HepG2 (cell line): ENCODE results near the gene SDK1. TPM values are rescaled to one million over a fixed set of nuclear protein-coding genes. Genes with fewer than 3 reads are reported as not detected.

ENCODE experiments used
- ATAC-seq: fragments of 200-7000 bp; cut with Tn5 transposase; 3 replicates; pipeline ENCODE4 v1.9.1; 2020; ENCODE audit warnings: mild to moderate bottlenecking, moderate library complexity
- BruUV-seq: library from RNA; stranded (reverse); fragments of 400-500 nt; replicated peaks from 2 replicates; lab custom pipeline; 2021; lab: Mats Ljungman, UMichigan
- CTCF ChIA-PET: fragments of 300-600 bp; formaldehyde crosslinking; extraction: SDS; loops from one replicate; lab custom pipeline; 2021; ENCODE audit warnings: low total read pairs, inconsistent platforms, low intra/inter-chr PET ratio; lab: Yijun Ruan, JAX
- POLR2A ChIA-PET: fragments of 350-600 bp; sonication (Branson Sonifier 250); formaldehyde crosslinking; loops from one replicate; lab custom pipeline; 2020; ENCODE audit warnings: antibody characterized with exemption, inconsistent platforms; lab: Yijun Ruan, JAX
- DNase-seq: peaks from one replicate; pipeline ENCODE4 v3.0.0-alpha.2; 2015; ENCODE audit warnings: low spot score
- FAIRE-seq: peaks from 3 replicates; lab custom pipeline; 2011; peaks lifted over from hg19 to GRCh38; lab: Jason Lieb, UNC
- H2AFZ ChIP-seq: one replicate; pipeline ENCODE4 v1.6.1; 2011; ENCODE audit warnings: low read length, inconsistent platforms
- H3K27ac ChIP-seq: fragments of 300-600 bp; 3 replicates; pipeline ENCODE4 v1.8.0; 2011; ENCODE audit warnings: mixed run types, mild to moderate bottlenecking, mixed read lengths, low read length, inconsistent platforms; ENCODE audit not compliant: insufficient read depth; ENCODE audit errors: extremely low read length
- H3K27me3 ChIP-seq, 2 experiments: fragments of 200-600 bp in 1 of 2; 2 replicates in 1 of 2; 3 replicates in 1 of 2; pipeline versions ENCODE4 v1.6.0 to v1.8.0; 2011; ENCODE audit warnings: low read length in 2 of 2, mild to moderate bottlenecking in 2 of 2, moderate library complexity in 2 of 2, inconsistent platforms in 1 of 2; ENCODE audit not compliant: insufficient read depth in 2 of 2, control insufficient read depth in 1 of 2
- H3K36me3 ChIP-seq, 2 experiments: fragments of 200-600 bp in 1 of 2; replicated peaks in 1 of 2; 2 replicates in 1 of 2; 3 replicates in 1 of 2; pipeline versions ENCODE4 v1.5.1 to v1.8.0; 2011; ENCODE audit warnings: low read length in 2 of 2, inconsistent platforms in 1 of 2; ENCODE audit not compliant: insufficient read depth in 2 of 2, control insufficient read depth in 1 of 2
- H3K4me1 ChIP-seq: 2 replicates; pipeline ENCODE4 v1.5.1; 2012; ENCODE audit warnings: low read length, inconsistent platforms; ENCODE audit not compliant: insufficient read depth
- H3K4me2 ChIP-seq: 2 replicates; pipeline ENCODE4 v1.6.0; 2011; ENCODE audit warnings: low read depth, low read length, inconsistent platforms
- H3K4me3 ChIP-seq, 3 experiments: fragments of 200-600 bp in 1 of 3; sonication (generic), shearing (Covaris generic) in 1 of 3; replicated peaks in 1 of 3; 2 replicates each; pipeline ENCODE4 v1.5.1; 2011 to 2016; ENCODE audit warnings: low read length in 3 of 3, inconsistent platforms in 2 of 3, low read depth in 2 of 3, mild to moderate bottlenecking in 2 of 3, control low read depth in 1 of 3, mixed read lengths in 1 of 3; ENCODE audit not compliant: insufficient read depth in 1 of 3
- H3K79me2 ChIP-seq: one replicate; pipeline ENCODE4 v1.6.1; 2011; ENCODE audit warnings: low read length, inconsistent platforms; ENCODE audit not compliant: insufficient read depth
- H3K9ac ChIP-seq: 2 replicates; pipeline ENCODE4 v1.6.0; 2011; ENCODE audit warnings: mild to moderate bottlenecking, low read depth, low read length, inconsistent platforms; ENCODE audit not compliant: insufficient read depth
- H3K9me3 ChIP-seq: 2 replicates; pipeline ENCODE4 v1.5.1; 2012; ENCODE audit warnings: mild to moderate bottlenecking, low read length
- H4K20me1 ChIP-seq: 2 replicates; pipeline ENCODE4 v1.6.0; 2011; ENCODE audit warnings: inconsistent platforms, mild to moderate bottlenecking, low read length, moderate library complexity; ENCODE audit not compliant: insufficient read depth
- ARNT ChIP-seq: fragments of 450-650 bp; IDR thresholded peaks from 2 replicates; pipeline ENCODE4 v1.6.1; 2017
- BRD4 ChIP-seq: sonication (generic); formaldehyde crosslinking; IDR thresholded peaks from 2 replicates; pipeline ENCODE4 v1.4.0; 2020; ENCODE audit warnings: missing genetic modification reagents
- FOXO1 ChIP-seq: sonication (generic); formaldehyde crosslinking; IDR thresholded peaks from 2 replicates; pipeline ENCODE4 v1.4.0; 2020; ENCODE audit warnings: missing genetic modification reagents
- GRHL1 ChIP-seq: sonication (generic); formaldehyde crosslinking; conservative IDR thresholded peaks from 2 replicates; pipeline ENCODE4 v1.8.0; 2022; ENCODE audit warnings: missing genetic modification reagents
- KDM3A ChIP-seq: IDR thresholded peaks from 2 replicates; pipeline ENCODE4 v1.6.1; 2018; ENCODE audit warnings: low read depth, missing compliant biosample characterization
- TBX2 ChIP-seq: sonication (generic); formaldehyde crosslinking; IDR thresholded peaks from 2 replicates; pipeline ENCODE4 v1.5.0; 2020; ENCODE audit warnings: missing genetic modification reagents, mild to moderate bottlenecking, borderline replicate concordance
- TFE3 ChIP-seq: IDR thresholded peaks from 2 replicates; pipeline ENCODE4 v1.6.1; 2016
- ZBTB14 ChIP-seq: sonication (generic); formaldehyde crosslinking; IDR thresholded peaks from 2 replicates; pipeline ENCODE4 v1.4.0; 2020; ENCODE audit warnings: missing genetic modification reagents
- ZC3H4 ChIP-seq: sonication (generic); formaldehyde crosslinking; IDR thresholded peaks from 2 replicates; pipeline ENCODE4 v1.4.0; 2020; ENCODE audit warnings: missing genetic modification reagents, borderline replicate concordance
- ZNF276 ChIP-seq: sonication (generic); formaldehyde crosslinking; IDR thresholded peaks from 2 replicates; pipeline ENCODE4 v1.4.0; 2020; ENCODE audit warnings: mild to moderate bottlenecking, low read depth, missing genetic modification reagents
- ZNF34 ChIP-seq: sonication (generic); formaldehyde crosslinking; IDR thresholded peaks from 2 replicates; pipeline ENCODE4 v1.4.0; 2020; ENCODE audit warnings: mild to moderate bottlenecking, missing genetic modification reagents, borderline replicate concordance
- ZNF382 ChIP-seq: sonication (generic); formaldehyde crosslinking; IDR thresholded peaks from 2 replicates; pipeline ENCODE4 v1.5.0; 2020; ENCODE audit warnings: missing genetic modification reagents, mild to moderate bottlenecking, borderline replicate concordance
- ZNF460 ChIP-seq: sonication (generic); formaldehyde crosslinking; IDR thresholded peaks from 2 replicates; pipeline ENCODE4 v1.5.1; 2020; ENCODE audit warnings: missing genetic modification reagents, mild to moderate bottlenecking, borderline replicate concordance
- ZNF672 ChIP-seq: sonication (generic); formaldehyde crosslinking; IDR thresholded peaks from 2 replicates; pipeline ENCODE4 v1.8.1; 2022; ENCODE audit warnings: missing genetic modification reagents
- ZNF772 ChIP-seq: sonication (generic); formaldehyde crosslinking; IDR thresholded peaks from 2 replicates; pipeline ENCODE4 v1.5.0; 2020; ENCODE audit warnings: mild to moderate bottlenecking, missing genetic modification reagents
- WGBS: methylation state at CpG from one replicate; pipeline ENCODE4 v1.1.6; 2017; ENCODE audit warnings: low lambda C conversion rate; 5-methylcytosine and 5-hydroxymethylcytosine counted together
- in situ Hi-C: cut with HindIII; loops from 2 replicates; pipeline ENCODE4 v1.10.0; 2017; ENCODE audit warnings: low pct_unique_long_range_greater_than_20kb; ENCODE audit not compliant: extremely low pct_ligation_motif_present
- intact Hi-C: fragments of 100-400 bp; cut with micrococcal nuclease; formaldehyde crosslinking; loops from one replicate; pipeline ENCODE4 v1.10.0; 2022; ENCODE audit not compliant: unreplicated experiment
- polyA plus RNA-seq, 8 experiments: library from polyadenylated mRNA; depleted of rRNA in 3 of 8; stranded (reverse) in 7 of 8; unstranded in 1 of 8; fragments of >200 nt; fragmentation: Illumina TruSeq in 4 of 8; extraction: Trizol in 4 of 8; gene quantifications; 2 replicates each; pipeline versions ENCODE4 v1.2.1 to v1.2.3, GENCODE V29; 2011 to 2016; ENCODE audit warnings: low read depth in 4 of 8, missing spikeins in 1 of 8, mixed read lengths in 1 of 8; ENCODE audit not compliant: insufficient read depth in 1 of 8
- total RNA-seq, 5 experiments: library from RNA; depleted of rRNA; stranded (reverse); fragments of >200 nt; fragmentation: Illumina TruSeq; extraction: Trizol; gene quantifications; 2 replicates each; pipeline ENCODE4 v1.2.3, GENCODE V29; 2016; ENCODE audit warnings: low read depth in 1 of 5

Gene SDK1
- total and polyA plus RNA-seq, 2 of the 13 experiments (the other 11 are each of a cell fraction or from before 2014, with no cell fraction given): 0.35 to 2.4 TPM

DNA sequence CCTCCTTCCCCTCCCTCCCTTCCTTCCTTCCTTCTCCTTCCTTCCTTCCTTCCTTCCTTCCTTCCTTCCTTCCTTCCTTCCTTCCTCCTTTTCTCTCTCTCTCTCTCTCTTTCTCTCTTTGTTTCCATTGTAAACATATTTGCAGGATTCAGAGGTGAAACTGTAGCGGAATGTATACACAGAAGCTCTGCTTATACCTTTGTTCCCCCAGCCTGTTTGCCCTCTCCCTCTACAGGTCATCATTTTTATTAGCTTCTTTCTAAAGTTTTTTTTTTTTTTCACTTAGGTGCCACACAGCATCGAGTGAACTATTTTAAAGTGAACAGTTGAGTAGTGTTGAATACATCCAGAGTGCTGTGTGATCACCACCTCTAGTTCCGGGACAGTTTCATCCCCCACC, 20.7 kb downstream of the SDK1 start:
- FAIRE-seq: no peak
- no peak overlapping the region for H3K27ac ChIP-seq
- no peak overlapping the region for H3K9ac ChIP-seq
- no peaks in the 10 kb centered on the region for H3K27me3 ChIP-seq
- intact Hi-C loops: no loop called here
- POLR2A ChIA-PET: no interaction called here
- in situ Hi-C loops: no loop called here
- no peak for TF ChIP-seq ZBTB14 (CRISPR knock-in tag)
- TF ChIP-seq ZNF276 (CRISPR knock-in tag): no peak
- no peak for TF ChIP-seq TFE3
- no peak for TF ChIP-seq ZNF460 (CRISPR knock-in tag)
- TF ChIP-seq ZNF672 (CRISPR knock-in tag): no peak
- TF ChIP-seq ZC3H4: no peak
- TF ChIP-seq FOXO1 (CRISPR knock-in tag): no peak
- no peak for TF ChIP-seq ZNF34 (CRISPR knock-in tag)
- TF ChIP-seq ZNF382: no peak
- no peak for TF ChIP-seq GRHL1 (CRISPR knock-in tag)
- TF ChIP-seq ARNT: no peak
- no peak for TF ChIP-seq KDM3A (CRISPR knock-in tag)
- no peak for TF ChIP-seq ZNF772 (CRISPR knock-in tag)
- no peak for TF ChIP-seq BRD4 (CRISPR knock-in tag)
- TF ChIP-seq TBX2 (CRISPR knock-in tag): no peak
- TF ChIP-seq, all 625 proteins: peak for 0
- H3K4me1 ChIP-seq: peaks cover 18% of the 10 kb centered on the region
- DNase-seq: no peak
- H2AFZ ChIP-seq: no peak overlapping the region
- no peaks in the 10 kb centered on the region for H3K79me2 ChIP-seq
- BruUV-seq: no TSS peak
- no peak for ATAC-seq
- no peaks in the 10 kb centered on the region for H3K9me3 ChIP-seq
- no peak overlapping the region for H3K4me2 ChIP-seq
- H3K36me3 ChIP-seq: no peaks in the 10 kb centered on the region
- CTCF ChIA-PET: no interaction called here
- WGBS: 66% methylated on average over 3 of the region's 3 CpGs
- H4K20me1 ChIP-seq: no peaks in the 10 kb centered on the region
- H3K4me3 ChIP-seq: no peak overlapping the region
